ENCODE data around the gene OR6Q1. TPM values are rescaled to one million over a fixed set of nuclear protein-coding genes. Genes with fewer than 3 reads are reported as not detected.

The OR6Q1 gene, protein sequence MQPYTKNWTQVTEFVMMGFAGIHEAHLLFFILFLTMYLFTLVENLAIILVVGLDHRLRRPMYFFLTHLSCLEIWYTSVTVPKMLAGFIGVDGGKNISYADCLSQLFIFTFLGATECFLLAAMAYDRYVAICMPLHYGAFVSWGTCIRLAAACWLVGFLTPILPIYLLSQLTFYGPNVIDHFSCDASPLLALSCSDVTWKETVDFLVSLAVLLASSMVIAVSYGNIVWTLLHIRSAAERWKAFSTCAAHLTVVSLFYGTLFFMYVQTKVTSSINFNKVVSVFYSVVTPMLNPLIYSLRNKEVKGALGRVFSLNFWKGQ
- not detected in 5 replicates for total RNA-seq (2022; extraction: Qiagen RNA extraction)

DNA sequence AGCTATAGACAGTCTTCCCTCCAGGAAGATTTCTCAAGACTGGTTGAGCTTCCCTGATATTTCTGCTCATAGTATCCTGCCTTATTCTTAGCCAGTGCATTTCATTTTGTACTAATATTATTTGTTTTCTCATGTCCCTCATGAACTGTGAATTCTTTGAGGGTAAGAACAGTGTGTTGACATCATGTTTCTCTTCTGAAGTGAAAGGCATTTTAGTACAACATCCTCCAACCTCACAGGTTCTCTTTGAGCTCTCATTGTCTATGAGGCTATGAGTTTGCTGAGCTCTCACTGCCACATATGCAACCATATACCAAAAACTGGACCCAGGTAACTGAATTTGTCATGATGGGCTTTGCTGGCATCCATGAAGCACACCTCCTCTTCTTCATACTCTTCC is at the start of gene OR6Q1:
Gene OR6Q1, plus strand, starts transcription at position 301 of the 400 bp plus-strand sequence. Its CDS starts 0 bp downstream, at position 301.

DNA sequence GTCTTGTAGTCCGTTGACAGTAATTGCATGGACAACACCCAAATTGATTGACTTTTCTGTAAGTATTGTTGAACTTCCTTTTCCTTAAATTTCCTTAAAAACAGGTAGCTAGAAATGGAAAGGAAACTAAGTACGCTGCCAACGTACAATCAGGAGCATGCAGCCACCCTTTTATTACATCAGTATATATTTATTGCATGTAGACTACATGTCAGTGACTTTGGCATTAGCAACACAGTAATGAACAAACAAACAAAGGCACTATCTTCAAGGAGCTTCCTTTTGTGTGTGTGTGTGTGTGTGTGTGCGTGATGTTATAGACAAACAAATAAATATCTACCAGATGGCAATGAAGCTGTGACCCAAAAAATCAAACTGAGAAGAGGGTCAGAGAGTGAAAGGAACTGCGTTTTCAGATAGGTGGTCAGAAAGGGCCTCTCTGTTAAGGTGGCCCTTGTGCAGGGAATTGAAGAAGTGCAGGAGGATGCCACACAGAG is 7.3 kb upstream of the OR6Q1 start, which contains the start of gene OR9Q1:
Gene OR9Q1, plus strand, starts transcription at position 447 of the 497 bp plus-strand sequence. CDS start 155,564 bp downstream, outside the sequence.

Other genes starting within 250 kb of the OR6Q1 start
- not detected in 5 replicates for gene OR9Q1, start 7.1 kb upstream of the OR6Q1 start, total RNA-seq (2022; extraction: Qiagen RNA extraction)
- not detected in 5 replicates for gene OR9I1, start 94.6 kb downstream of the OR6Q1 start, total RNA-seq (2022; extraction: Qiagen RNA extraction)
- gene OR9Q2, start 158.1 kb downstream of the OR6Q1 start, total RNA-seq (2022; extraction: Qiagen RNA extraction): not detected in 5 replicates
- not detected in 5 replicates for gene OR1S2, start 173.2 kb downstream of the OR6Q1 start, total RNA-seq (2022; extraction: Qiagen RNA extraction)
- gene OR1S1, start 181.8 kb downstream of the OR6Q1 start, total RNA-seq (2022; extraction: Qiagen RNA extraction): not detected in 5 replicates
- not detected in 5 replicates for gene OR10Q1, start 198.0 kb downstream of the OR6Q1 start, total RNA-seq (2022; extraction: Qiagen RNA extraction)
- not detected in 5 replicates for gene OR10W1, start 237.3 kb downstream of the OR6Q1 start, total RNA-seq (2022; extraction: Qiagen RNA extraction)